Neural cell (in vitro differentiated cells): ENCODE results near the gene P2RX1. TPM values are rescaled to one million over a fixed set of nuclear protein-coding genes. Genes with fewer than 3 reads are reported as not detected.

Experiments
- H2AFZ ChIP-seq: fragments of 200-600, 300-800 bp; sonication (generic), shearing (Covaris generic); 2 replicates; pipeline ENCODE4 v1.6.0; 2014; ENCODE audit warnings: low read depth, mild to moderate bottlenecking, antibody characterized with exemption, low read length, moderate library complexity
- H3F3A ChIP-seq: fragments of 200-600 bp; shearing (Covaris generic); 2 replicates; pipeline ENCODE4 v1.6.1; 2016; ENCODE audit warnings: mild to moderate bottlenecking, moderate library complexity, mixed read lengths, antibody characterized with exemption, low read length; ENCODE audit not compliant: insufficient read depth, poor library complexity, severe bottlenecking
- H3K27ac ChIP-seq: fragments of 200-600, 300-800 bp; sonication (generic), shearing (Covaris generic); 2 replicates; pipeline ENCODE4 v1.5.1; 2014; ENCODE audit warnings: mild to moderate bottlenecking, low read length, moderate library complexity
- H3K27me3 ChIP-seq: fragments of 300-800, 200-600 bp; sonication (generic), shearing (Covaris generic); 2 replicates; pipeline ENCODE4 v1.6.0; 2014; ENCODE audit warnings: mild to moderate bottlenecking, low read depth, low read length, moderate library complexity; ENCODE audit not compliant: insufficient read depth
- H3K36me3 ChIP-seq: fragments of 300-800, 200-600 bp; sonication (generic), shearing (Covaris generic); 2 replicates; pipeline ENCODE4 v1.5.1; 2014; ENCODE audit warnings: mild to moderate bottlenecking, antibody characterized with exemption, low read length, moderate library complexity; ENCODE audit not compliant: insufficient read depth
- H3K4me2 ChIP-seq: fragments of 300-800, 200-600 bp; sonication (generic), shearing (Covaris generic); 2 replicates; pipeline ENCODE4 v1.6.0; 2014; ENCODE audit warnings: mild to moderate bottlenecking, low read length
- H3K4me3 ChIP-seq: fragments of 300-800, 200-600 bp; sonication (generic), shearing (Covaris generic); 2 replicates; pipeline ENCODE4 v1.5.1; 2014; ENCODE audit warnings: mild to moderate bottlenecking, low read length, moderate library complexity
- H3K79me2 ChIP-seq: fragments of 200-600 bp; shearing (Covaris generic); replicated peaks from 2 replicates; pipeline ENCODE4 v1.6.0; 2014; ENCODE audit warnings: mild to moderate bottlenecking, low read length, moderate library complexity; ENCODE audit not compliant: insufficient read depth
- H3K9ac ChIP-seq: fragments of 300-800, 200-600 bp; sonication (generic), shearing (Covaris generic); 2 replicates; pipeline ENCODE4 v1.6.1; 2016; ENCODE audit warnings: mild to moderate bottlenecking, low read length, mixed read lengths
- H3K9me2 ChIP-seq: fragments of 200-600 bp; shearing (Covaris generic); 2 replicates; pipeline ENCODE4 v1.6.1; 2016; ENCODE audit warnings: mild to moderate bottlenecking, low read length, mixed read lengths; ENCODE audit not compliant: insufficient read depth
- H3K9me3 ChIP-seq: fragments of 200-600, 300-800 bp; sonication (generic), shearing (Covaris generic); 2 replicates; pipeline ENCODE4 v1.6.1; 2016; ENCODE audit warnings: mild to moderate bottlenecking, mixed run types, low read length, moderate library complexity, mixed read lengths
- H4K20me1 ChIP-seq: fragments of 200-600 bp; shearing (Covaris generic); 2 replicates; pipeline ENCODE4 v1.6.1; 2016; ENCODE audit warnings: mild to moderate bottlenecking, mixed run types; ENCODE audit not compliant: insufficient read depth
- CTCF ChIP-seq: fragments of 450-650 bp; IDR thresholded peaks from 2 replicates; pipeline ENCODE4 v1.5.1; 2014; ENCODE audit warnings: antibody characterized with exemption, mild to moderate bottlenecking, moderate library complexity; ENCODE audit not compliant: poor library complexity, severe bottlenecking
- EP300 ChIP-seq: fragments of 450-650 bp; conservative IDR thresholded peaks from 2 replicates; pipeline ENCODE4 v1.6.1; 2014; ENCODE audit warnings: antibody characterized with exemption, mild to moderate bottlenecking, moderate library complexity; ENCODE audit not compliant: poor library complexity, severe bottlenecking
- EZH2 ChIP-seq: fragments of 200-600, 300-800 bp; shearing (Covaris generic), sonication (generic); IDR thresholded peaks from 2 replicates; pipeline ENCODE4 v1.6.1; 2014; ENCODE audit warnings: antibody characterized with exemption, low read length, borderline replicate concordance, mild to moderate bottlenecking; ENCODE audit not compliant: insufficient read depth, poor library complexity, severe bottlenecking
- MXI1 ChIP-seq: fragments of 450-650 bp; conservative IDR thresholded peaks from 2 replicates; pipeline ENCODE4 v1.6.1; 2014; ENCODE audit warnings: antibody characterized with exemption, mild to moderate bottlenecking; ENCODE audit not compliant: poor library complexity, severe bottlenecking
- POLR2AphosphoS5 ChIP-seq: IDR thresholded peaks from 2 replicates; pipeline ENCODE4 v1.6.1; 2012
- RAD21 ChIP-seq: fragments of 450-650 bp; conservative IDR thresholded peaks from 2 replicates; pipeline ENCODE4 v1.6.1; 2014; ENCODE audit warnings: antibody characterized with exemption, mild to moderate bottlenecking, moderate library complexity
- SMC3 ChIP-seq: fragments of 450-650 bp; conservative IDR thresholded peaks from 2 replicates; pipeline ENCODE4 v1.6.1; 2014; ENCODE audit warnings: antibody characterized with exemption, mild to moderate bottlenecking, moderate library complexity; ENCODE audit not compliant: poor library complexity
- TAF1 ChIP-seq: IDR thresholded peaks from 2 replicates; pipeline ENCODE4 v1.6.1; 2012; ENCODE audit warnings: low read depth
- polyA plus RNA-seq: library from polyadenylated mRNA; depleted of rRNA; stranded (reverse); fragments of >200 nt; gene quantifications from 2 replicates; pipeline ENCODE4 v1.2.3, GENCODE V29; 2014
- TF ChIP-seq, protein P1 (sequence below): IDR thresholded peaks from 2 replicates; pipeline ENCODE4 v1.6.1; 2012; ENCODE audit warnings: borderline replicate concordance

P2RX1 gene
- polyA plus RNA-seq, 1 donor from 2014 or later = not detected

DNA sequence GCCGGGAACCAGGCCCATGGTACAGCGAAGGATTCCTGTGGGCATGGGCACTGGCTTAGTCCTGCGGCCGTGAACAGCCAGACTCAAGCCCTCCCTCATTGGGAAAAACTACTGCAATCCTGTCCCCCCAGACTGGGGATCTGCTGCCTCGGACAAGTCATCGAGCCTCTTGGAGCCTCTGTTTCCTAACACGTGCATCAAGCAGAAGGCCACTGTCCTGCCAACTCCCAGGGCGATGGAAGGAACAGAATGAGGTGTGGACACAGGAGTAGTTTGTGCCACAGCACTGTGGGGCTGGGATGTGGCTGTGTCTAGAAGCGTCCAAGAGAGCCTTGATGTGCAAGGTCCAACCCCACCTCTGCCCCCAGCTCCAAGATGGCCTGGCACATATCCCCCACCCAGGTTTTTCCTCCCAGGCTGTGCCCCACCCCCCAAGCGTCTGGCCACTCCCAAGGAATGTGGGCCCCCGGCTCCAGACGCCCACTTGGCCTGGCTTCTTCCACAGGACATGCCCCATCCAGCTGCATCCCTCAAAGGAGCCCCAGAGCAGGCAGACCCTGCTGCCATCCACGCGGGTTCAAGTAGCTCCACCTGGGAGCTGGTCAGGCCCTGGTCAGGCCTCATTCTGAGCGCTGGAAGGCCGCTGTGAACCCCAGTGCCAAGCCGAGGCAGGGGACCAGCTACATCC is 26.8 kb downstream of the P2RX1 start:
- Histone ChIP-seq H2AFZ (no peak overlapping the region), H3K27me3 (no peaks in the 10 kb centered on the region), H3K9me3 (no peaks in the 10 kb centered on the region), H4K20me1 (no peaks in the 10 kb centered on the region), H3K9ac (no peak overlapping the region), H3K36me3 (no peaks in the 10 kb centered on the region), H3K27ac (no peak overlapping the region), H3F3A (no peaks in the 10 kb centered on the region), H3K79me2 (no peaks in the 10 kb centered on the region), H3K4me2 (no peak overlapping the region), H3K9me2 (no peaks in the 10 kb centered on the region), H3K4me3 (no peak overlapping the region)
- TF ChIP-seq, protein P1, sequence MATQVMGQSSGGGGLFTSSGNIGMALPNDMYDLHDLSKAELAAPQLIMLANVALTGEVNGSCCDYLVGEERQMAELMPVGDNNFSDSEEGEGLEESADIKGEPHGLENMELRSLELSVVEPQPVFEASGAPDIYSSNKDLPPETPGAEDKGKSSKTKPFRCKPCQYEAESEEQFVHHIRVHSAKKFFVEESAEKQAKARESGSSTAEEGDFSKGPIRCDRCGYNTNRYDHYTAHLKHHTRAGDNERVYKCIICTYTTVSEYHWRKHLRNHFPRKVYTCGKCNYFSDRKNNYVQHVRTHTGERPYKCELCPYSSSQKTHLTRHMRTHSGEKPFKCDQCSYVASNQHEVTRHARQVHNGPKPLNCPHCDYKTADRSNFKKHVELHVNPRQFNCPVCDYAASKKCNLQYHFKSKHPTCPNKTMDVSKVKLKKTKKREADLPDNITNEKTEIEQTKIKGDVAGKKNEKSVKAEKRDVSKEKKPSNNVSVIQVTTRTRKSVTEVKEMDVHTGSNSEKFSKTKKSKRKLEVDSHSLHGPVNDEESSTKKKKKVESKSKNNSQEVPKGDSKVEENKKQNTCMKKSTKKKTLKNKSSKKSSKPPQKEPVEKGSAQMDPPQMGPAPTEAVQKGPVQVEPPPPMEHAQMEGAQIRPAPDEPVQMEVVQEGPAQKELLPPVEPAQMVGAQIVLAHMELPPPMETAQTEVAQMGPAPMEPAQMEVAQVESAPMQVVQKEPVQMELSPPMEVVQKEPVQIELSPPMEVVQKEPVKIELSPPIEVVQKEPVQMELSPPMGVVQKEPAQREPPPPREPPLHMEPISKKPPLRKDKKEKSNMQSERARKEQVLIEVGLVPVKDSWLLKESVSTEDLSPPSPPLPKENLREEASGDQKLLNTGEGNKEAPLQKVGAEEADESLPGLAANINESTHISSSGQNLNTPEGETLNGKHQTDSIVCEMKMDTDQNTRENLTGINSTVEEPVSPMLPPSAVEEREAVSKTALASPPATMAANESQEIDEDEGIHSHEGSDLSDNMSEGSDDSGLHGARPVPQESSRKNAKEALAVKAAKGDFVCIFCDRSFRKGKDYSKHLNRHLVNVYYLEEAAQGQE = no peak
- TF ChIP-seq EP300 (no peak), EZH2 (no peak), RAD21 (no peak), SMC3 (no peak), CTCF (no peak), POLR2AphosphoS5 (no peak), MXI1 (no peak), TAF1 (no peak)

GRCh38 chr17:3888343-3889171 is 27.7 kb downstream of the P2RX1 start:
- Histone ChIP-seq H3K27me3 (no peaks in the 10 kb centered on the region), H3K9me3 (no peaks in the 10 kb centered on the region), H3K4me3 (no peak overlapping the region), H3K9ac (no peak overlapping the region), H4K20me1 (no peaks in the 10 kb centered on the region), H3F3A (no peaks in the 10 kb centered on the region), H3K9me2 (no peaks in the 10 kb centered on the region), H3K4me2 (no peak overlapping the region), H3K79me2 (no peaks in the 10 kb centered on the region), H2AFZ (no peak overlapping the region), H3K27ac (no peak overlapping the region), H3K36me3 (no peaks in the 10 kb centered on the region)
- TF ChIP-seq SMC3 (no peak), POLR2AphosphoS5 (no peak), CTCF (no peak), TAF1 (no peak), EZH2 (no peak), MXI1 (no peak), RAD21 (no peak)
- TF ChIP-seq, protein P1 = no peak
